Measurements from ENCODE around the gene APOL4. TPM values are rescaled to one million over a fixed set of nuclear protein-coding genes. Genes with fewer than 3 reads are reported as not detected.
"Not testable (repeated sequence)": the region's sequence is repeated elsewhere in the genome, so short reads cannot be mapped to it uniquely, and the experiment has no call there.

The APOL4 gene
- total and polyA plus RNA-seq, 9 donors: 8.4 to 22.7 (median 21.0) TPM

DNA sequence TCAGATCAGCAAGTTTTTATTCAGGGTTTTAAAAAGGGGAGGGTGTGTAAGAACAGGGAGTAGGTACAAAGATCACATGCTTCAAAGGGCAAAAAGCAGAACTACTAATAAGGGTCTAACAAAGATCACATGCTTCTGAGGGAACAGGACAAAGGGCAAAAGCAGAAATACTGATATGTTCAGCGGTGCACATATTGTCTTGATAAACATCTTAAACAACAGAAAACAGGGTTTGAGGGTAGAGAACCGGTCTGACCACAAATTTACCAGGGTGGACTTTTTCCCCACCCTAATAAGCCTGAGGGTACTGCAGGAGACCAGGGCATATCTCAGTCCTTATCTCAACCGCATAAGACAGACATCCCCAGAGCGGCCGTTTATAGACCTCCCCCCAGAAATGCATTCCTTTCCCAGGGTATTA is 7.9 kb upstream of the APOL4 start:
- H3K36me3 ChIP-seq (ENCODE audit: control insufficient read depth, insufficient read depth, low read length); H3K4me1 ChIP-seq (ENCODE audit: control insufficient read depth, insufficient read depth, low read length); H3K9me3 ChIP-seq (replicated peaks; ENCODE audit: control insufficient read depth, low read depth, low read length); H3K27me3 ChIP-seq (ENCODE audit: control insufficient read depth, insufficient read depth, low read length); H3K4me3 ChIP-seq (ENCODE audit: low read length); DNase-seq; H3K27ac ChIP-seq (ENCODE audit: low read length): not testable (repeated sequence)
- 67% methylated on average over 1 of the region's 5 CpGs for WGBS (ENCODE audit: insufficient coverage)

DNA sequence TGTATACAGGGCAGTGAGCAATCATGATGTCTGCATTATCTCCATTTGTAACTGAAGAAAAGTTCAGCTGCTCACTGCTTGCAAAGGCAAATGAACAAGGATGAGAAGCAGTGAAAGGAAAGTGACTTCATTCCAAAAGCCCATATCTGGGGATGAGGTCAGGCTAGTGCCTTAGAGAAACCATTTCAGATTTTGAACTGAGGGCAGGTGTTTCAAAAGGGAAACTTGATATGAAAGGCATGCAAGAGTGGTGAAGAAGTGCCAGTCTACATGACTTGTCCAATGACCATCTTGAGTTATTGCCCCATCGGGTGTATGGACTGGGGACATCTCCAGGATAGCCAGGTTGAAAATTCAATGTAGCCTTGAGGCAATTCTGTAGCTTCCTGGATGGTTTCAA is 7.3 kb upstream of the APOL4 start:
- Histone ChIP-seq H3K4me3 (ENCODE audit: low read length) (no peak overlapping the region), H3K4me1 (ENCODE audit: control insufficient read depth, insufficient read depth, low read length) (peaks cover 3% of the 10 kb centered on the region), H3K27ac (ENCODE audit: low read length) (no peak overlapping the region), H3K27me3 (ENCODE audit: control insufficient read depth, insufficient read depth, low read length) (no peaks in the 10 kb centered on the region), H3K9me3 (replicated peaks; ENCODE audit: control insufficient read depth, low read depth, low read length) (peaks cover 4% of the 10 kb centered on the region), H3K36me3 (ENCODE audit: control insufficient read depth, insufficient read depth, low read length) (no peaks in the 10 kb centered on the region)
- WGBS (ENCODE audit: insufficient coverage): no CpG with 5 or more reads among the region's 1 CpG
- DNase-seq: no peak

- H3K27ac ChIP-seq (ENCODE audit: low read length): no peak overlapping the region
- H3K9me3 ChIP-seq (replicated peaks; ENCODE audit: control insufficient read depth, low read depth, low read length): peaks cover 4% of the 10 kb centered on the region
- H3K4me1 ChIP-seq (ENCODE audit: control insufficient read depth, insufficient read depth, low read length): peaks cover 3% of the 10 kb centered on the region
These were observed 6.7 kb upstream of the APOL4 start for GRCh38 chr22:36208162-36208765.

DNA sequence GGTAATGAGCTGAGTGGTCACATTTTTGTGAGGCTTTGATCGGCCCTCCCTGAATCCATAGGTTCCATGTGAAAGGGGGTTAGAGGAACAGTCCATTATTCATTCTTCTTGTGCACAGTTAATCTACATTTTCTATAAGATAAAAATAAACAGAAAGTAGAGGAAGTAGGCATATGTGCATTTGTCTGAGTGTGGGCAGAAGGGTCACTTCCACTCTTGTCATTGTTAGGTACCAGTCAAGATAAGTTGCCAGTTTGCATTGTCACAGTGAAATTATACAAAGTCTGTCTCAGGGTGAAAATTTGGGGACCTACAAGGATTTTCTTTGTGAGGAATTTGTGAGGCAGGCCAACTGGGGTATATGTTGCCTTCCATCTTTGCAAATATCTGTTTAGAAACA is 4.6 kb upstream of the APOL4 start:
- Histone ChIP-seq H3K4me3 (ENCODE audit: low read length) (no peak overlapping the region), H3K9me3 (replicated peaks; ENCODE audit: control insufficient read depth, low read depth, low read length) (peaks cover 4% of the 10 kb centered on the region), H3K27ac (ENCODE audit: low read length) (no peak overlapping the region), H3K4me1 (ENCODE audit: control insufficient read depth, insufficient read depth, low read length) (peaks cover 20% of the 10 kb centered on the region), H3K27me3 (ENCODE audit: control insufficient read depth, insufficient read depth, low read length) (no peaks in the 10 kb centered on the region), H3K36me3 (ENCODE audit: control insufficient read depth, insufficient read depth, low read length) (no peaks in the 10 kb centered on the region)
- WGBS (ENCODE audit: insufficient coverage): no CpG with 5 or more reads among the region's 1 CpG
- DNase-seq: no peak

More at GRCh38 chr22:36208162-36208765, 6.7 kb upstream of the APOL4 start:
- no peak overlapping the region for H3K4me3 ChIP-seq (ENCODE audit: low read length)
- no peaks in the 10 kb centered on the region for H3K36me3 ChIP-seq (ENCODE audit: control insufficient read depth, insufficient read depth, low read length)
- DNase-seq: no peak
- no peaks in the 10 kb centered on the region for H3K27me3 ChIP-seq (ENCODE audit: control insufficient read depth, insufficient read depth, low read length)
- WGBS (ENCODE audit: insufficient coverage): no CpG with 5 or more reads among the region's 1 CpG

DNA sequence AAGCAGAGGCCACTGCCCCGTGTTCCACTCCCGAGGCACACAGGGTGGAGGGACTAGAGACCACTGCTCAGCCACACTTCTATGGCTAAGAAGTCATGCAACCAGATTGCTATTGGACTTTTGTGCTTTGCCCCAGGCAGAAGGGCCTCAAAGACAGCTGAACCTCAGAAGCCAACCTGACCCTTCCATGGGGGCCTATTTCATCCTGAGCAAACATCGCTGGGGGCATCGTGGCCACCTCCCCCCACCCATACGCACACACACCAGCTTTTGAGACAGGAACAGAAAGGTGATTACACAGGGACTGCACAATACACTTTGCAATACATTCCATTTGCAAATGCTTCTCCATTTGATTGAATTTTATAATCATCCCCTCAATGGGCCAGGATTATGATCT is 4.0 kb upstream of the APOL4 start:
- not testable (repeated sequence) for DNase-seq; H3K9me3 ChIP-seq (replicated peaks; ENCODE audit: control insufficient read depth, low read depth, low read length); H3K4me3 ChIP-seq (ENCODE audit: low read length); H3K27ac ChIP-seq (ENCODE audit: low read length); H3K36me3 ChIP-seq (ENCODE audit: control insufficient read depth, insufficient read depth, low read length); H3K27me3 ChIP-seq (ENCODE audit: control insufficient read depth, insufficient read depth, low read length)
- H3K4me1 ChIP-seq (ENCODE audit: control insufficient read depth, insufficient read depth, low read length): peaks cover 18% of the 10 kb centered on the region
- WGBS (ENCODE audit: insufficient coverage): 100% methylated on average over 3 of the region's 5 CpGs

GRCh38 chr22:36204632-36205015 is 3.0 kb upstream of the APOL4 start:
- H3K4me3 ChIP-seq (ENCODE audit: low read length): no peak overlapping the region
- H3K27ac ChIP-seq (ENCODE audit: low read length): no peak overlapping the region
- DNase-seq: no peak
- 61% methylated on average over 5 of the region's 6 CpGs for WGBS (ENCODE audit: insufficient coverage)
- H3K27me3 ChIP-seq (ENCODE audit: control insufficient read depth, insufficient read depth, low read length): no peaks in the 10 kb centered on the region
- H3K4me1 ChIP-seq (ENCODE audit: control insufficient read depth, insufficient read depth, low read length): peaks cover 18% of the 10 kb centered on the region
- H3K9me3 ChIP-seq (replicated peaks; ENCODE audit: control insufficient read depth, low read depth, low read length): peaks cover 4% of the 10 kb centered on the region
- H3K36me3 ChIP-seq (ENCODE audit: control insufficient read depth, insufficient read depth, low read length): no peaks in the 10 kb centered on the region

GRCh38 chr22:36204001-36204631 is 2.5 kb upstream of the APOL4 start:
- Histone ChIP-seq H3K4me3 (ENCODE audit: low read length) (no peak overlapping the region), H3K27ac (ENCODE audit: low read length) (no peak overlapping the region), H3K36me3 (ENCODE audit: control insufficient read depth, insufficient read depth, low read length) (no peaks in the 10 kb centered on the region), H3K4me1 (ENCODE audit: control insufficient read depth, insufficient read depth, low read length) (peaks cover 19% of the 10 kb centered on the region), H3K27me3 (ENCODE audit: control insufficient read depth, insufficient read depth, low read length) (no peaks in the 10 kb centered on the region), H3K9me3 (replicated peaks; ENCODE audit: control insufficient read depth, low read depth, low read length) (peaks cover 1% of the 10 kb centered on the region)
- 71% methylated on average over 4 of the region's 8 CpGs for WGBS (ENCODE audit: insufficient coverage)
- no peak for DNase-seq

GRCh38 chr22:36203441-36203840 is 1.8 kb upstream of the APOL4 start:
- not testable (repeated sequence) for H3K27me3 ChIP-seq (ENCODE audit: control insufficient read depth, insufficient read depth, low read length); DNase-seq; H3K4me3 ChIP-seq (ENCODE audit: low read length); H3K36me3 ChIP-seq (ENCODE audit: control insufficient read depth, insufficient read depth, low read length); H3K9me3 ChIP-seq (replicated peaks; ENCODE audit: control insufficient read depth, low read depth, low read length)
- peaks cover 25% of the 10 kb centered on the region for H3K4me1 ChIP-seq (ENCODE audit: control insufficient read depth, insufficient read depth, low read length)
- 79% methylated on average over 4 of the region's 7 CpGs for WGBS (ENCODE audit: insufficient coverage)
- peak overlapping the region; percentile 47 for H3K27ac ChIP-seq (ENCODE audit: low read length)

DNA sequence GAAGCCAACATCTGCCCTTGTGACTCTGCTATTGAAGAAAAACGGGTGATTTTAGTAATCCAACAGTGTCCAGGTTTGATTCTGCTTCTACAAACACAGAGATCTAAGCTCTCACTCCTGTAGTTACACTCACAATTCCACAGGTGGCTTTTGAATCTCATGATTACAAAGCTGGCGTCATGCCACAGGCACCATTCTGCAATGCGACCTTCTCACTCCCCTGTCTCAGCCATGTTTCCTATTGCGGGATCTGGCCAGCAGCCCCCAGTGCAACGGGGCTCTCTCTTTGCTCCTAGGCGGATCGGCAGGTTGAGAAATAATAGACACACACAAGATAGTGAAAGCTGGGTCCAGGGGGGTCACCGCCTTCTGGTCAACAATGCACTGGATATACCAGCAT is 1.3 kb upstream of the APOL4 start:
- Histone ChIP-seq H3K4me1 (ENCODE audit: control insufficient read depth, insufficient read depth, low read length) (peaks cover 29% of the 10 kb centered on the region), H3K27ac (ENCODE audit: low read length) (peak overlapping the region; percentile 81)
- H3K4me3 ChIP-seq (ENCODE audit: low read length); H3K36me3 ChIP-seq (ENCODE audit: control insufficient read depth, insufficient read depth, low read length); H3K27me3 ChIP-seq (ENCODE audit: control insufficient read depth, insufficient read depth, low read length); H3K9me3 ChIP-seq (replicated peaks; ENCODE audit: control insufficient read depth, low read depth, low read length): not testable (repeated sequence)
- peak; percentile 60 for DNase-seq
- WGBS (ENCODE audit: insufficient coverage): 25% methylated on average over 4 of the region's 8 CpGs

DNA sequence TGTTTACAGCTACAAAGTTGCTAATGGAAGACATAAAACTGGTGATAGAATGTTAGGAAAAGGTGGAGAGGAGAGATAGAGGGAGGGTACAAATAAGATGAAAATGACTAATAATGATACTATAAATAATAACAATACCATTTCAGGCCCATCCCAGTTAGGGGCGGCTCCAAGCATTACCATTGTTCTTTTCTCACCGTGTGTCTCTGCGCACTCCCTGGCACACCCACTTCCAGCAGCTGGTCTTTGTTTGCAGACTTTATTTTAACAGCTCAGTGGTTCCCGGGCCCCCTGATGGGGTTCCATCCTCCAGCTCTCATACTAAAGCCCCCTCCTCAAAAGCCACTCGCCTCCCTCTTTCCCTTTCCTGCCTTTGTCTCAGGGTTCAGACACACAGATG is 584 bp downstream of the APOL4 start:
- not testable (repeated sequence) for H3K4me3 ChIP-seq (ENCODE audit: low read length); H3K36me3 ChIP-seq (ENCODE audit: control insufficient read depth, insufficient read depth, low read length); DNase-seq; H3K27me3 ChIP-seq (ENCODE audit: control insufficient read depth, insufficient read depth, low read length); H3K9me3 ChIP-seq (replicated peaks; ENCODE audit: control insufficient read depth, low read depth, low read length)
- peaks cover 46% of the 10 kb centered on the region for H3K4me1 ChIP-seq (ENCODE audit: control insufficient read depth, insufficient read depth, low read length)
- H3K27ac ChIP-seq (ENCODE audit: low read length): peak overlapping the region; percentile 92
- no CpG with 5 or more reads among the region's 5 CpGs for WGBS (ENCODE audit: insufficient coverage)

All from muscle of leg (tissue), 11 donors.